ENCODE measurements around the gene NEDD4L. TPM values are rescaled to one million over a fixed set of nuclear protein-coding genes. Genes with fewer than 3 reads are reported as not detected.

Gene NEDD4L
- polyA plus RNA-seq, 1 donor (not counting 4 experiments of a cell fraction or from before 2014, with no cell fraction given) = 52.6 TPM

DNA sequence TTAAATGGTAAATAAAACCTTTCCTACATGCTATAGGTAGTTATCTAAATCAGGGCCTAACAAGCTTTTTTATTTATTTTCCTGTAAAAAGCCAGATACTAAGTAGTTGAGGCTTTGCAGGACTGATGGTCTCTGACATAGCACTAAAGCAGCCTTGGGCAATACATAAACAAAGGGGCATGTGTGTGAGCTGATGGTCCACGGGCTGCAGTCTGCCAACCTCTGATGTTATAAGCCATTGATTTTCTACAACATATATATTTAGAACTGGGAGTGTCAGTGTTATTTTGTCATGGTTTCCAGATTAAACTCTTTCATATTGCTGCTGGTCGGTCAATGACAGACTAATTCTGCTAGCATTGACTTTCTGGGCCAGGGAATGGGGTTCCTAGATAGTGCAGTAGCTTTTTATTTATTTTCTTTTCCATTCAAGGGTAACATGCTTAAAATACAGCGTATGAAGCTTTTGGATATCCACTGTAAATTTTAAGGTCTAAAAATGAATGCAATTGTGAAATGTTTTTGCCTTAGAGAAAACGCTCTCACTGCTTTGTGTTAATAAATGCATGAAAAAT, 134.0 kb downstream of the NEDD4L start:
- no peak overlapping the region for H3K27ac ChIP-seq (ENCODE audit: control insufficient read depth, insufficient read depth, low read length)
- no peaks in the 10 kb centered on the region for H4K20me1 ChIP-seq (ENCODE audit: control insufficient read depth, extremely low read depth, insufficient read depth, low read length)
- H3K4me3 ChIP-seq (ENCODE audit: control insufficient read depth in 2 of 3, extremely low read depth in 1 of 3, insufficient read depth in 2 of 3, low read depth in 1 of 3, low read length in 3 of 3) = no peak overlapping the region
- no peak for DNase-seq (ENCODE audit: low read depth, low spot score)
- no peak for FAIRE-seq
- no peak overlapping the region for H3K4me2 ChIP-seq (ENCODE audit: control insufficient read depth, extremely low read depth, insufficient read depth, low read depth, low read length)
- no peaks in the 10 kb centered on the region for H3K9me3 ChIP-seq (ENCODE audit: control insufficient read depth, low read depth, low read length)
- H2AFZ ChIP-seq (ENCODE audit: control insufficient read depth, low read length) = no peak overlapping the region
- dilution Hi-C loops (cut with MboI; ENCODE audit: extremely low pct_ligation_motif_present, low sequenced_read_pairs) = no loop called here
- TF ChIP-seq, protein P1, sequence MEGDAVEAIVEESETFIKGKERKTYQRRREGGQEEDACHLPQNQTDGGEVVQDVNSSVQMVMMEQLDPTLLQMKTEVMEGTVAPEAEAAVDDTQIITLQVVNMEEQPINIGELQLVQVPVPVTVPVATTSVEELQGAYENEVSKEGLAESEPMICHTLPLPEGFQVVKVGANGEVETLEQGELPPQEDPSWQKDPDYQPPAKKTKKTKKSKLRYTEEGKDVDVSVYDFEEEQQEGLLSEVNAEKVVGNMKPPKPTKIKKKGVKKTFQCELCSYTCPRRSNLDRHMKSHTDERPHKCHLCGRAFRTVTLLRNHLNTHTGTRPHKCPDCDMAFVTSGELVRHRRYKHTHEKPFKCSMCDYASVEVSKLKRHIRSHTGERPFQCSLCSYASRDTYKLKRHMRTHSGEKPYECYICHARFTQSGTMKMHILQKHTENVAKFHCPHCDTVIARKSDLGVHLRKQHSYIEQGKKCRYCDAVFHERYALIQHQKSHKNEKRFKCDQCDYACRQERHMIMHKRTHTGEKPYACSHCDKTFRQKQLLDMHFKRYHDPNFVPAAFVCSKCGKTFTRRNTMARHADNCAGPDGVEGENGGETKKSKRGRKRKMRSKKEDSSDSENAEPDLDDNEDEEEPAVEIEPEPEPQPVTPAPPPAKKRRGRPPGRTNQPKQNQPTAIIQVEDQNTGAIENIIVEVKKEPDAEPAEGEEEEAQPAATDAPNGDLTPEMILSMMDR (optimal IDR thresholded peaks at IDR 0.05 in 1 of 3, IDR thresholded peaks at IDR 0.05 in 1 of 3, conservative IDR thresholded peaks at IDR 0.05 in 1 of 3; ENCODE audit: extremely low read depth in 1 of 3, insufficient read depth in 2 of 3, low read length in 3 of 3) = no peak
- TF ChIP-seq EZH2 (IDR thresholded peaks at IDR 0.05; ENCODE audit: low read length) = no peak
- peaks cover 14% of the 10 kb centered on the region for H3K4me1 ChIP-seq (ENCODE audit: control insufficient read depth, extremely low read depth, insufficient read depth, low read length)
- H3K9ac ChIP-seq (ENCODE audit: control insufficient read depth, extremely low read depth, insufficient read depth, low read length) = no peak overlapping the region
- H3K79me2 ChIP-seq (ENCODE audit: control insufficient read depth, insufficient read depth, low read length) = peaks cover 6% of the 10 kb centered on the region
- H3K9me1 ChIP-seq (ENCODE audit: control insufficient read depth, extremely low read depth, insufficient read depth, low read length) = no peaks in the 10 kb centered on the region
- H3K36me3 ChIP-seq (ENCODE audit: control insufficient read depth in 2 of 2, extremely low read depth in 1 of 2, insufficient read depth in 2 of 2, low read length in 2 of 2) = no peaks in the 10 kb centered on the region
- H3K27me3 ChIP-seq (ENCODE audit: control insufficient read depth, extremely low read depth, insufficient read depth, low read length) = no peaks in the 10 kb centered on the region

DNA sequence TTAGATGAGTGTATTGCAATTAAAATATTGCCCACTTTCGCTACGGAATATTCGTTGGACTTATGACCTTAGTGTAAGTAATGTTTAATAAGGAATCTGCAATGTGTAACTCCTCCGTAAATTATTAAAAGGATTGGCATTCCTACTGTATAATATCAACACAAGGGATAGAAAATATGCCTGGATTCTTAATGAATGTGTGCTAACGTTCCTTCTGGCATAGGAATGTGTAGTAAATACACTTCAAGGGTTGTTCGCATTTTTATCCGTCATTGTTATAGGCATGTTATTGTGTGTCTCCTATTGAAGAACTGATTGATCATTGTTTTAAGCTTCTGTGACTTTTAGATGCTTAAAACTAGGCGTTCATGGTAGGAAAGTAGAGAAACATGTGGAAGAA, 134.5 kb downstream of the NEDD4L start:
- H4K20me1 ChIP-seq (ENCODE audit: control insufficient read depth, extremely low read depth, insufficient read depth, low read length) = no peaks in the 10 kb centered on the region
- H3K4me3 ChIP-seq (ENCODE audit: control insufficient read depth in 2 of 3, extremely low read depth in 1 of 3, insufficient read depth in 2 of 3, low read depth in 1 of 3, low read length in 3 of 3) = no peak overlapping the region
- TF ChIP-seq, protein P1 (optimal IDR thresholded peaks at IDR 0.05 in 1 of 3, IDR thresholded peaks at IDR 0.05 in 1 of 3, conservative IDR thresholded peaks at IDR 0.05 in 1 of 3; ENCODE audit: extremely low read depth in 1 of 3, insufficient read depth in 2 of 3, low read length in 3 of 3) = no peak
- TF ChIP-seq EZH2 (IDR thresholded peaks at IDR 0.05; ENCODE audit: low read length) = no peak
- H3K9me3 ChIP-seq (ENCODE audit: control insufficient read depth, low read depth, low read length) = no peaks in the 10 kb centered on the region
- no peaks in the 10 kb centered on the region for H3K27me3 ChIP-seq (ENCODE audit: control insufficient read depth, extremely low read depth, insufficient read depth, low read length)
- H3K27ac ChIP-seq (ENCODE audit: control insufficient read depth, insufficient read depth, low read length) = no peak overlapping the region
- DNase-seq (ENCODE audit: low read depth, low spot score) (no peak), FAIRE-seq (no peak)
- H3K9ac ChIP-seq (ENCODE audit: control insufficient read depth, extremely low read depth, insufficient read depth, low read length) = no peak overlapping the region
- peaks cover 6% of the 10 kb centered on the region for H3K79me2 ChIP-seq (ENCODE audit: control insufficient read depth, insufficient read depth, low read length)
- H3K36me3 ChIP-seq (ENCODE audit: control insufficient read depth in 2 of 2, extremely low read depth in 1 of 2, insufficient read depth in 2 of 2, low read length in 2 of 2) = no peaks in the 10 kb centered on the region
- H2AFZ ChIP-seq (ENCODE audit: control insufficient read depth, low read length) = no peak overlapping the region
- no peak overlapping the region for H3K4me2 ChIP-seq (ENCODE audit: control insufficient read depth, extremely low read depth, insufficient read depth, low read depth, low read length)
- H3K9me1 ChIP-seq (ENCODE audit: control insufficient read depth, extremely low read depth, insufficient read depth, low read length) = no peaks in the 10 kb centered on the region
- dilution Hi-C loops (cut with MboI; ENCODE audit: extremely low pct_ligation_motif_present, low sequenced_read_pairs) = no loop called here
- H3K4me1 ChIP-seq (ENCODE audit: control insufficient read depth, extremely low read depth, insufficient read depth, low read length) = peaks cover 16% of the 10 kb centered on the region

Data from keratinocyte (primary cell).